ENCODE measurements around the gene TAF6.

Gene TAF6

GRCh38 chr7:100119072-100119969 is at the start of gene TAF6, which contains the start of gene CNPY4:
Gene TAF6 (minus strand): TSS chr7:100119358. CDS start chr7:100114209, 5,149 bp downstream.
Gene CNPY4 (plus strand): TSS chr7:100119634. CDS start chr7:100119745, 111 bp downstream.
- DNase-seq (ENCODE audit: low read depth in 2 of 2), result peak; percentile 91 to 92

- DNase-seq (ENCODE audit: low read depth in 2 of 2), result no peak
Measured at GRCh38 chr7:100167912-100168323, 48.8 kb upstream of the TAF6 start.

- DNase-seq (ENCODE audit: low read depth in 2 of 2), result no peak
Measured at GRCh38 chr7:100166970-100167911, 48.1 kb upstream of the TAF6 start.

GRCh38 chr7:100166317-100166940 is 47.3 kb upstream of the TAF6 start:
- DNase-seq (ENCODE audit: low read depth in 2 of 2), result no peak

GRCh38 chr7:100163871-100164270 is 44.7 kb upstream of the TAF6 start:
- no peak for DNase-seq (ENCODE audit: low read depth in 2 of 2)

GRCh38 chr7:100163006-100163531 is 43.9 kb upstream of the TAF6 start:
- no peak for DNase-seq (ENCODE audit: low read depth in 2 of 2)

GRCh38 chr7:100160067-100160466 is 40.9 kb upstream of the TAF6 start:
- no peak for DNase-seq (ENCODE audit: low read depth in 2 of 2)

GRCh38 chr7:100159099-100159623 is 40.0 kb upstream of the TAF6 start:
- DNase-seq (ENCODE audit: low read depth in 2 of 2), result no peak

- DNase-seq (ENCODE audit: low read depth in 2 of 2), result peak; percentile 81 to 89
Measured at GRCh38 chr7:100158229-100159098, 39.3 kb upstream of the TAF6 start, which contains the start of gene TRAPPC14. Gene TRAPPC14 (minus strand): TSS chr7:100158723. CDS start chr7:100158499, 224 bp downstream.

- DNase-seq (ENCODE audit: low read depth in 2 of 2), result no peak
Measured at GRCh38 chr7:100157334-100158228, 38.4 kb upstream of the TAF6 start.

GRCh38 chr7:100157069-100157333 is 37.8 kb upstream of the TAF6 start:
- DNase-seq (ENCODE audit: low read depth in 2 of 2), result no peak

GRCh38 chr7:100156331-100157068 is 37.3 kb upstream of the TAF6 start:
- no peak for DNase-seq (ENCODE audit: low read depth in 2 of 2)

GRCh38 chr7:100155553-100156317 is 36.6 kb upstream of the TAF6 start:
- no peak for DNase-seq (ENCODE audit: low read depth in 2 of 2)

GRCh38 chr7:100154651-100155491 is 35.7 kb upstream of the TAF6 start:
- DNase-seq (ENCODE audit: low read depth in 2 of 2), result no peak

GRCh38 chr7:100153708-100154535 is 34.8 kb upstream of the TAF6 start:
- DNase-seq (ENCODE audit: low read depth in 2 of 2), result no peak
